ENCODE data around the gene GAGE12D.
"Not testable (repeated sequence)": the region's sequence is repeated elsewhere in the genome, so short reads cannot be mapped to it uniquely, and the experiment has no call there.

GAGE12D gene

GRCh38 chrX:49541433-49541832 lies at the start of gene GAGE12D:
GAGE12D (plus strand) TSS chrX:49541733; CDS start chrX:49542888, 1,155 bp downstream.
- DNase-seq (ENCODE audit: low read depth in 2 of 2), result not testable (repeated sequence)

- not testable (repeated sequence) for DNase-seq (ENCODE audit: low read depth in 2 of 2)
Measured at GRCh38 chrX:49531877-49532276, 9.7 kb upstream of the GAGE12D start, which contains the start of gene GAGE12C. GAGE12C (plus strand) TSS chrX:49532177; CDS start chrX:49533332, 1,155 bp downstream.

- not testable (repeated sequence) for DNase-seq (ENCODE audit: low read depth in 2 of 2)
Measured at GRCh38 chrX:49550989-49551388, 9.5 kb downstream of the GAGE12D start, which contains the start of gene GAGE12E. GAGE12E (plus strand) TSS chrX:49551289; CDS start chrX:49552444, 1,155 bp downstream.

GRCh38 chrX:49560542-49560941 lies 19.0 kb downstream of the GAGE12D start, which contains the start of gene GAGE12F:
GAGE12F (plus strand) TSS chrX:49560842; CDS start chrX:49561997, 1,155 bp downstream.
- not testable (repeated sequence) for DNase-seq (ENCODE audit: low read depth in 2 of 2)

GRCh38 chrX:49568728-49569127 lies 27.2 kb downstream of the GAGE12D start:
- DNase-seq (ENCODE audit: low read depth in 2 of 2), result not testable (repeated sequence)

GRCh38 chrX:49569152-49569551 lies 27.6 kb downstream of the GAGE12D start:
- DNase-seq (ENCODE audit: low read depth in 2 of 2), result not testable (repeated sequence)

- DNase-seq (ENCODE audit: low read depth in 2 of 2), result not testable (repeated sequence)
Measured at GRCh38 chrX:49570100-49570499, 28.6 kb downstream of the GAGE12D start, which contains the start of gene GAGE12G. GAGE12G (plus strand) TSS chrX:49570400; CDS start chrX:49571555, 1,155 bp downstream.

- not testable (repeated sequence) for DNase-seq (ENCODE audit: low read depth in 2 of 2)
Measured at GRCh38 chrX:49579649-49580048, 38.1 kb downstream of the GAGE12D start, which contains the start of gene GAGE12H. GAGE12H (plus strand) TSS chrX:49579949; CDS start chrX:49581104, 1,155 bp downstream.

- DNase-seq (ENCODE audit: low read depth in 2 of 2), result not testable (repeated sequence)
Measured at GRCh38 chrX:49589196-49589595, 47.7 kb downstream of the GAGE12D start, which contains the start of gene GAGE2A. GAGE2A (plus strand) TSS chrX:49589496; CDS start chrX:49590651, 1,155 bp downstream.

- peak in 1 of 2 donors; percentile 1 for DNase-seq (ENCODE audit: low read depth in 2 of 2)
Measured at GRCh38 chrX:49589769-49590478, 48.4 kb downstream of the GAGE12D start.

GRCh38 chrX:49590488-49590887 lies 49.0 kb downstream of the GAGE12D start:
- not testable (repeated sequence) for DNase-seq (ENCODE audit: low read depth in 2 of 2)
